GM18519 (cell line): ENCODE results near the gene FAM107A.
"Not testable (repeated sequence)": the region's sequence is repeated elsewhere in the genome, so short reads cannot be mapped to it uniquely, and the experiment has no call there.

Experiments
- ATAC-seq: cut with Tn5 transposase; IDR thresholded peaks from one replicate; pipeline ENCODE4 v1.9.1; 2021; ENCODE audit warnings: mild to moderate bottlenecking, moderate library complexity; ENCODE audit not compliant: unreplicated experiment, low FRiP score

The FAM107A gene

GRCh38 chr3:58540176-58540858 lies 36.9 kb downstream of the FAM107A start:
- ATAC-seq = no peak

GRCh38 chr3:58539626-58540025 lies 37.6 kb downstream of the FAM107A start:
- ATAC-seq = no peak

- no peak for ATAC-seq
These were observed 39.5 kb downstream of the FAM107A start for GRCh38 chr3:58537412-58538301.

GRCh38 chr3:58536501-58537411 lies 40.4 kb downstream of the FAM107A start, which contains the start of gene ACOX2:
TSS of gene ACOX2 (minus strand) at chr3:58537190. CDS start at chr3:58535106, 2,084 bp downstream.
- no peak for ATAC-seq

GRCh38 chr3:58535531-58536500 lies 41.4 kb downstream of the FAM107A start:
- no peak for ATAC-seq

GRCh38 chr3:58534592-58535494 lies 42.3 kb downstream of the FAM107A start:
- no peak for ATAC-seq

GRCh38 chr3:58532794-58533220 lies 44.4 kb downstream of the FAM107A start:
- peak; percentile 72 for ATAC-seq

GRCh38 chr3:58531956-58532355 lies 45.2 kb downstream of the FAM107A start:
- no peak for ATAC-seq

- no peak for ATAC-seq
These were observed 45.6 kb downstream of the FAM107A start for GRCh38 chr3:58531555-58531954.

GRCh38 chr3:58530354-58530865 lies 46.8 kb downstream of the FAM107A start:
- ATAC-seq = no peak

- ATAC-seq = no peak
These were observed 47.5 kb downstream of the FAM107A start for GRCh38 chr3:58529516-58530353.

- no peak for ATAC-seq
These were observed 48.6 kb downstream of the FAM107A start for GRCh38 chr3:58528629-58529028.

- ATAC-seq = not testable (repeated sequence)
These were observed 49.8 kb downstream of the FAM107A start for GRCh38 chr3:58527440-58527839.

- ATAC-seq = no peak
These were observed 50.7 kb downstream of the FAM107A start for GRCh38 chr3:58526515-58526957.

- no peak for ATAC-seq
These were observed 52.8 kb downstream of the FAM107A start for GRCh38 chr3:58524326-58524888.

GRCh38 chr3:58522759-58523425 lies 54.3 kb downstream of the FAM107A start:
- no peak for ATAC-seq
